NB4 (cell line): ENCODE measurements around the gene SLCO3A1.

Experiments used
- DNase-seq: peaks from one replicate; pipeline ENCODE4 v3.0.0; 2010; ENCODE audit warnings: low read depth
- H3K4me3 ChIP-seq: one replicate; pipeline ENCODE4 v1.5.1; 2011; ENCODE audit warnings: mild to moderate bottlenecking, low read depth, low read length, moderate library complexity
- MYC ChIP-seq: IDR thresholded peaks from 2 replicates; pipeline ENCODE4 v1.6.1; 2011; ENCODE audit warnings: low read depth, low read length
- POLR2A ChIP-seq: IDR thresholded peaks from 2 replicates; pipeline ENCODE4 v1.6.1; 2011; ENCODE audit warnings: mild to moderate bottlenecking; ENCODE audit not compliant: insufficient read length; ENCODE audit errors: extremely low read depth
- TF ChIP-seq, protein P1 (sequence below): IDR thresholded peaks from 2 replicates; pipeline ENCODE4 v1.6.1; 2011; ENCODE audit warnings: low read depth, low read length
- TF ChIP-seq, protein P2 (sequence below): IDR thresholded peaks from one replicate; pipeline ENCODE4 v1.5.1; 2012; ENCODE audit warnings: low read depth, low read length

Gene SLCO3A1

GRCh38 chr15:91927585-91927984, 74.1 kb downstream of the SLCO3A1 start:
- no peak for TF ChIP-seq MYC
- TF ChIP-seq POLR2A, result no peak
- TF ChIP-seq, protein P1, sequence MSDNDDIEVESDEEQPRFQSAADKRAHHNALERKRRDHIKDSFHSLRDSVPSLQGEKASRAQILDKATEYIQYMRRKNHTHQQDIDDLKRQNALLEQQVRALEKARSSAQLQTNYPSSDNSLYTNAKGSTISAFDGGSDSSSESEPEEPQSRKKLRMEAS, result no peak
- TF ChIP-seq, protein P2, sequence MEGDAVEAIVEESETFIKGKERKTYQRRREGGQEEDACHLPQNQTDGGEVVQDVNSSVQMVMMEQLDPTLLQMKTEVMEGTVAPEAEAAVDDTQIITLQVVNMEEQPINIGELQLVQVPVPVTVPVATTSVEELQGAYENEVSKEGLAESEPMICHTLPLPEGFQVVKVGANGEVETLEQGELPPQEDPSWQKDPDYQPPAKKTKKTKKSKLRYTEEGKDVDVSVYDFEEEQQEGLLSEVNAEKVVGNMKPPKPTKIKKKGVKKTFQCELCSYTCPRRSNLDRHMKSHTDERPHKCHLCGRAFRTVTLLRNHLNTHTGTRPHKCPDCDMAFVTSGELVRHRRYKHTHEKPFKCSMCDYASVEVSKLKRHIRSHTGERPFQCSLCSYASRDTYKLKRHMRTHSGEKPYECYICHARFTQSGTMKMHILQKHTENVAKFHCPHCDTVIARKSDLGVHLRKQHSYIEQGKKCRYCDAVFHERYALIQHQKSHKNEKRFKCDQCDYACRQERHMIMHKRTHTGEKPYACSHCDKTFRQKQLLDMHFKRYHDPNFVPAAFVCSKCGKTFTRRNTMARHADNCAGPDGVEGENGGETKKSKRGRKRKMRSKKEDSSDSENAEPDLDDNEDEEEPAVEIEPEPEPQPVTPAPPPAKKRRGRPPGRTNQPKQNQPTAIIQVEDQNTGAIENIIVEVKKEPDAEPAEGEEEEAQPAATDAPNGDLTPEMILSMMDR, result no peak
- no peak for DNase-seq
- H3K4me3 ChIP-seq, result no peak overlapping the region

DNA sequence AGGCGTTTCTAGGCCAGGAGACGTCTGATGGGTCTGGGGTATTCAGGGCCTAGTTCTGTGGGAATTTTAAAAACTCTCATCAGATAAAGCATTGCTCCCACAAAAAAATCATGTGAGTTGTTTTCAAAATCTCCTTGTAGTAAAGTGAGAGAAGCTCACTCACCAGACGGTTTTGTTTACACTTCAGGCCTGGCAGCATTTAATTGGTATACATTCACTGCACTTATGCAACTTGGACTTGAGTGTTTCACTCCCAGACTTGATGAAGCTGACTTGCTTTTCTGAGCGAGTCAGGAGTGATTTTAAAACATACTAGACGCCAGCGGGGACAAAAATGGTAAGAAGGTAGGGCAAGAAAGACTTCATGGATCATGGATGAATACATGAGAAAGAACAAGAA, 75.2 kb downstream of the SLCO3A1 start:
- DNase-seq, result no peak
- TF ChIP-seq, protein P1, result no peak
- no peak for TF ChIP-seq MYC
- no peak for TF ChIP-seq POLR2A
- TF ChIP-seq, protein P2, result no peak
- H3K4me3 ChIP-seq, result no peak overlapping the region

DNA sequence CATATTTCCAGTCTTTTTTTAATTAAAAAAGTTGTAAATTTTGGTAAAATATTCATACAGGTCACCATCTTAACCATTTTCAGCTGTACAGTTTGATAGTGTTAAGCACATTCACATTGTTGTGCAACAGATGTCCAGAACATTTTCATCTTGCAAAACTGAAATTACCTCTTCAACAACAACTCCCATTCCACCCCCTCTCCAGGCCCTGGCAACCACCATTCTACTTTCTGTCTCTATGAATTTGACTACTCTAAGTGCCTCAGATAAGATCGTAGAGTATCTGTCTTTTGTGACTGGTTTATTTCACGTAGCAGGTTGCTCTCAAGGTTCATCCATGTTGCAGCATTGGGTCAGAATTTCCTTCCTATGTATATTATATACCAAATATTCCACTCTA, 76.0 kb downstream of the SLCO3A1 start:
- H3K4me3 ChIP-seq, result no peak overlapping the region
- no peak for DNase-seq
- TF ChIP-seq, protein P2, result no peak
- TF ChIP-seq POLR2A, result no peak
- no peak for TF ChIP-seq MYC
- TF ChIP-seq, protein P1, result no peak

- H3K4me3 ChIP-seq, result no peak overlapping the region
- TF ChIP-seq MYC (no peak), POLR2A (no peak)
- TF ChIP-seq, protein P2, result no peak
- TF ChIP-seq, protein P1, result no peak
- no peak for DNase-seq
Measured at GRCh38 chr15:91930092-91930491, 76.6 kb downstream of the SLCO3A1 start.

DNA sequence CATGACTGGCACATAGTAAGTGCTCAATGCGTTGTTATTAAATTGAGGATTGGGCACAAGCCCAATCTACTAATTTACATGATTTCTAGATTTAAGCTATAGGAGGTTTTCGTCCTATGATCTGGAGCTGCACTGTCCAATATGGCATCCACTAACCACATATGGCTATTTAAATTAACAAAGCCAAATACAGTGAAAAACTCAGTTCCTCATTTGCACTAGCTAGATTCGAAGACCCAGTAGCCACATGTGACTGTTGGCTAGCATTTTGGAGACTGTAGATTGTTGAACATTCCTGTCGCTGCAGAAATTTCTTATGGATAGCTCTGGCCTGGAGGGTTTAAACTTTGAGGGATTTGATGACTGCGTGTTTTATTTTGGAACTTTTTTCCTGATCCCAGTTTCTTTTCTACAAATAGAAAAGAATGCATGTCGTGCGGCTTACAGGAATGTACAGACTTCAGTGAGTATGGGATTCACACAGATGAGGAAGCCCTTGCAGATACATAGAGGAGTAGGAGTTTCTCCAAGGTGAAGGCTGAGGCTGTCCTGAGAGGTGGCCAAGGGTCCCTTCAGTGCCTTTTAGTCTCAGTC, 82.8 kb downstream of the SLCO3A1 start:
- TF ChIP-seq, protein P2, result no peak
- no peak for TF ChIP-seq POLR2A
- TF ChIP-seq, protein P1, result no peak
- no peak for DNase-seq
- H3K4me3 ChIP-seq, result no peak overlapping the region
